ENCODE data around the gene TGFBI. TPM values are rescaled to one million over a fixed set of nuclear protein-coding genes. Genes with fewer than 3 reads are reported as not detected.

TGFBI gene
- total and polyA plus RNA-seq, 2 donors: 220 to 394 TPM

GRCh38 chr5:136052692-136053335 lies 24.0 kb downstream of the TGFBI start:
- Histone ChIP-seq H3K36me3 (ENCODE audit: insufficient read depth) (peaks cover 2% of the 10 kb centered on the region), H3K4me1 (ENCODE audit: insufficient read depth) (peaks cover 2% of the 10 kb centered on the region), H3K4me3 (ENCODE audit: low read depth, low read length) (no peak overlapping the region), H3K27ac (ENCODE audit: low read depth) (peak overlapping the region; percentile 72)
- DNase-seq (ENCODE audit: extremely low spot score): no peak
- WGBS: 97% methylated on average over 13 of the region's 13 CpGs

GRCh38 chr5:136053336-136054141 lies 24.8 kb downstream of the TGFBI start:
- H3K27ac ChIP-seq (ENCODE audit: low read depth): peak overlapping the region; percentile 72
- H3K4me3 ChIP-seq (ENCODE audit: low read depth, low read length): no peak overlapping the region
- WGBS: 58% methylated on average over 6 of the region's 6 CpGs
- peak; percentile 70 for DNase-seq (ENCODE audit: extremely low spot score)
- peaks cover 2% of the 10 kb centered on the region for H3K4me1 ChIP-seq (ENCODE audit: insufficient read depth)
- H3K36me3 ChIP-seq (ENCODE audit: insufficient read depth): peaks cover 2% of the 10 kb centered on the region

- no peak for DNase-seq (ENCODE audit: extremely low spot score)
- WGBS: 36% methylated on average over 7 of the region's 7 CpGs
- Histone ChIP-seq H3K4me1 (ENCODE audit: insufficient read depth) (peaks cover 2% of the 10 kb centered on the region), H3K27ac (ENCODE audit: low read depth) (no peak overlapping the region), H3K36me3 (ENCODE audit: insufficient read depth) (peaks cover 2% of the 10 kb centered on the region), H3K4me3 (ENCODE audit: low read depth, low read length) (no peak overlapping the region)
Observed at GRCh38 chr5:136054142-136055019, 25.6 kb downstream of the TGFBI start.

- no peak for DNase-seq (ENCODE audit: extremely low spot score)
- no peak overlapping the region for H3K4me3 ChIP-seq (ENCODE audit: low read depth, low read length)
- peaks cover 2% of the 10 kb centered on the region for H3K4me1 ChIP-seq (ENCODE audit: insufficient read depth)
- WGBS: 67% methylated on average over 14 of the region's 14 CpGs
- no peak overlapping the region for H3K27ac ChIP-seq (ENCODE audit: low read depth)
- peaks cover 1% of the 10 kb centered on the region for H3K36me3 ChIP-seq (ENCODE audit: insufficient read depth)
Observed at GRCh38 chr5:136055612-136056309, 27.0 kb downstream of the TGFBI start.

- no peak for DNase-seq (ENCODE audit: extremely low spot score)
- peaks cover 2% of the 10 kb centered on the region for H3K4me1 ChIP-seq (ENCODE audit: insufficient read depth)
- H3K27ac ChIP-seq (ENCODE audit: low read depth): no peak overlapping the region
- H3K4me3 ChIP-seq (ENCODE audit: low read depth, low read length): no peak overlapping the region
- H3K36me3 ChIP-seq (ENCODE audit: insufficient read depth): peaks cover 4% of the 10 kb centered on the region
- 75% methylated on average over 5 of the region's 5 CpGs for WGBS
Observed at GRCh38 chr5:136056336-136056735, 27.5 kb downstream of the TGFBI start.

- WGBS: 80% methylated on average over 8 of the region's 8 CpGs
- no peak for DNase-seq (ENCODE audit: extremely low spot score)
- no peak overlapping the region for H3K4me3 ChIP-seq (ENCODE audit: low read depth, low read length)
- peaks cover 2% of the 10 kb centered on the region for H3K4me1 ChIP-seq (ENCODE audit: insufficient read depth)
- H3K27ac ChIP-seq (ENCODE audit: low read depth): peak overlapping the region; percentile 61
- H3K36me3 ChIP-seq (ENCODE audit: insufficient read depth): peaks cover 4% of the 10 kb centered on the region
Observed at GRCh38 chr5:136056771-136057335, 28.1 kb downstream of the TGFBI start.

GRCh38 chr5:136057401-136058038 lies 28.7 kb downstream of the TGFBI start:
- H3K4me3 ChIP-seq (ENCODE audit: low read depth, low read length): no peak overlapping the region
- no peak for DNase-seq (ENCODE audit: extremely low spot score)
- 27% methylated on average over 5 of the region's 5 CpGs for WGBS
- peak overlapping the region; percentile 61 for H3K27ac ChIP-seq (ENCODE audit: low read depth)
- peaks cover 2% of the 10 kb centered on the region for H3K4me1 ChIP-seq (ENCODE audit: insufficient read depth)
- H3K36me3 ChIP-seq (ENCODE audit: insufficient read depth): peaks cover 4% of the 10 kb centered on the region

- Histone ChIP-seq H3K36me3 (ENCODE audit: insufficient read depth) (peaks cover 4% of the 10 kb centered on the region), H3K4me1 (ENCODE audit: insufficient read depth) (peaks cover under 1% of the 10 kb centered on the region), H3K4me3 (ENCODE audit: low read depth, low read length) (no peak overlapping the region), H3K27ac (ENCODE audit: low read depth) (no peak overlapping the region)
- peak; percentile 84 for DNase-seq (ENCODE audit: extremely low spot score)
- WGBS: 17% methylated on average over 10 of the region's 10 CpGs
Observed at GRCh38 chr5:136058039-136058971, 29.5 kb downstream of the TGFBI start.

GRCh38 chr5:136058972-136059354 lies 30.2 kb downstream of the TGFBI start:
- H3K4me3 ChIP-seq (ENCODE audit: low read depth, low read length): no peak overlapping the region
- no peak for DNase-seq (ENCODE audit: extremely low spot score)
- WGBS: 58% methylated on average over 6 of the region's 6 CpGs
- peaks cover 4% of the 10 kb centered on the region for H3K36me3 ChIP-seq (ENCODE audit: insufficient read depth)
- H3K27ac ChIP-seq (ENCODE audit: low read depth): no peak overlapping the region
- H3K4me1 ChIP-seq (ENCODE audit: insufficient read depth): no peaks in the 10 kb centered on the region

GRCh38 chr5:136060963-136061362 lies 32.2 kb downstream of the TGFBI start:
- H3K36me3 ChIP-seq (ENCODE audit: insufficient read depth): peaks cover 4% of the 10 kb centered on the region
- no peak for DNase-seq (ENCODE audit: extremely low spot score)
- no peak overlapping the region for H3K4me3 ChIP-seq (ENCODE audit: low read depth, low read length)
- no peaks in the 10 kb centered on the region for H3K4me1 ChIP-seq (ENCODE audit: insufficient read depth)
- no peak overlapping the region for H3K27ac ChIP-seq (ENCODE audit: low read depth)
- WGBS: 95% methylated on average over 7 of the region's 7 CpGs

- DNase-seq (ENCODE audit: extremely low spot score): no peak
- no peak overlapping the region for H3K4me3 ChIP-seq (ENCODE audit: low read depth, low read length)
- 91% methylated on average over 6 of the region's 6 CpGs for WGBS
- H3K27ac ChIP-seq (ENCODE audit: low read depth): no peak overlapping the region
- H3K4me1 ChIP-seq (ENCODE audit: insufficient read depth): no peaks in the 10 kb centered on the region
- H3K36me3 ChIP-seq (ENCODE audit: insufficient read depth): peaks cover 4% of the 10 kb centered on the region
Observed at GRCh38 chr5:136061630-136062365, 33.0 kb downstream of the TGFBI start.

All from urinary bladder (tissue), 4 donors.